Endothelial cell of umbilical vein (primary cell): ENCODE data around the gene CNDP1. TPM values are rescaled to one million over a fixed set of nuclear protein-coding genes. Genes with fewer than 3 reads are reported as not detected.

Experiments
- BruUV-seq: library from RNA; stranded (reverse); fragments of 400-500 nt; replicated peaks from 2 replicates; lab custom pipeline; 2021; lab: Mats Ljungman, UMichigan
- CTCF ChIA-PET: fragments of 300-600, 350-600 bp; sonication (Branson Sonifier 250); formaldehyde crosslinking; loops from one replicate; lab custom pipeline; 2021; ENCODE audit warnings: antibody characterized with exemption, inconsistent platforms; lab: Charles Lee
- POLR2A ChIA-PET: fragments of 300-600, 350-600 bp; sonication (Branson Sonifier 250); formaldehyde crosslinking; loops from one replicate; lab custom pipeline; 2021; ENCODE audit warnings: antibody characterized with exemption, inconsistent platforms; lab: Charles Lee
- DNase-seq: peaks from one replicate; pipeline ENCODE4 v3.0.0-alpha.2; 2011; ENCODE audit warnings: low read depth, low spot score
- FAIRE-seq: peaks from 2 replicates; lab custom pipeline; 2011; peaks lifted over from hg19 to GRCh38; lab: Jason Lieb, UNC
- H2AFZ ChIP-seq: 2 replicates; pipeline ENCODE4 v1.6.0; 2012; ENCODE audit warnings: low read depth, low read length, control low read depth, inconsistent platforms
- H3K27ac ChIP-seq: 2 replicates; pipeline ENCODE4 v1.5.1; 2011; ENCODE audit warnings: low read depth, mild to moderate bottlenecking, control low read depth, low read length, moderate library complexity; ENCODE audit not compliant: insufficient read depth
- H3K27me3 ChIP-seq, 2 experiments: 2 replicates each; pipeline versions ENCODE4 v1.6.0 to v1.6.1; 2011; ENCODE audit warnings: low read length in 2 of 2, mixed read lengths in 1 of 2; ENCODE audit not compliant: control insufficient read depth in 2 of 2, insufficient read depth in 2 of 2
- H3K36me3 ChIP-seq, 2 experiments: 2 replicates in 1 of 2; 3 replicates in 1 of 2; pipeline ENCODE4 v1.5.1; 2011; ENCODE audit warnings: low read length in 2 of 2, mild to moderate bottlenecking in 1 of 2, moderate library complexity in 1 of 2; ENCODE audit not compliant: control insufficient read depth in 2 of 2, insufficient read depth in 2 of 2; ENCODE audit errors: extremely low read depth in 1 of 2
- H3K4me1 ChIP-seq: 3 replicates; pipeline ENCODE4 v1.5.1; 2011; ENCODE audit warnings: mild to moderate bottlenecking, low read length; ENCODE audit not compliant: control insufficient read depth, insufficient read depth; ENCODE audit errors: extremely low read depth
- H3K4me2 ChIP-seq: 2 replicates; pipeline ENCODE4 v1.6.1; 2011; ENCODE audit warnings: low read length, control low read depth, mixed read lengths; ENCODE audit not compliant: insufficient read depth
- H3K4me3 ChIP-seq, 3 experiments: fragments of 200-600 bp in 1 of 3; sonication (generic), shearing (Covaris generic) in 1 of 3; replicated peaks in 1 of 3; 2 replicates each; pipeline ENCODE4 v1.5.1; 2011 to 2016; ENCODE audit warnings: control low read depth in 3 of 3, low read length in 3 of 3, mild to moderate bottlenecking in 2 of 3, inconsistent platforms in 1 of 3, low read depth in 1 of 3, moderate library complexity in 1 of 3; ENCODE audit not compliant: insufficient read depth in 1 of 3
- H3K79me2 ChIP-seq: 2 replicates; pipeline ENCODE4 v1.6.0; 2012; ENCODE audit warnings: low read length, inconsistent platforms; ENCODE audit not compliant: control insufficient read depth, insufficient read depth
- H3K9ac ChIP-seq: replicated peaks from 2 replicates; pipeline ENCODE3; 2011; ENCODE audit warnings: low read length, control low read depth; ENCODE audit not compliant: insufficient read depth; ENCODE audit errors: extremely low read depth
- H3K9me1 ChIP-seq: replicated peaks from 3 replicates; pipeline ENCODE4 v1.6.0; 2011; ENCODE audit warnings: mild to moderate bottlenecking, low read length; ENCODE audit not compliant: control insufficient read depth, insufficient read depth; ENCODE audit errors: extremely low read depth
- H3K9me3 ChIP-seq: replicated peaks from 2 replicates; pipeline ENCODE4 v1.5.1; 2012; ENCODE audit warnings: low read length, inconsistent platforms; ENCODE audit not compliant: control insufficient read depth, insufficient read depth
- H4K20me1 ChIP-seq: replicated peaks from 2 replicates; pipeline ENCODE3; 2011; ENCODE audit warnings: mild to moderate bottlenecking, low read length; ENCODE audit not compliant: control insufficient read depth, insufficient read depth; ENCODE audit errors: extremely low read depth
- CTCF ChIP-seq, 2 donors: IDR thresholded peaks; 1 replicate in 1 of 2; 2 replicates in 1 of 2; pipeline ENCODE4 v1.5.1; 2011; ENCODE audit warnings: low read length in 2 of 2, mild to moderate bottlenecking in 2 of 2, moderate library complexity in 2 of 2, control low read depth in 1 of 2, inconsistent platforms in 1 of 2, low read depth in 1 of 2; ENCODE audit not compliant: insufficient read depth in 1 of 2; ENCODE audit errors: extremely low read depth in 1 of 2
- EZH2 ChIP-seq: IDR thresholded peaks from 2 replicates; pipeline ENCODE4 v1.6.1; 2012; ENCODE audit warnings: borderline replicate concordance, low read depth, mild to moderate bottlenecking, moderate library complexity, low read length, inconsistent platforms; ENCODE audit not compliant: severe bottlenecking
- FOS ChIP-seq: IDR thresholded peaks from 2 replicates; pipeline ENCODE4 v1.6.1; 2011; ENCODE audit warnings: mild to moderate bottlenecking, low read length, moderate library complexity, borderline replicate concordance; ENCODE audit not compliant: insufficient read depth
- GATA2 ChIP-seq: IDR thresholded peaks from 2 replicates; pipeline ENCODE4 v1.7.0; 2011; ENCODE audit warnings: low read depth, mild to moderate bottlenecking, moderate library complexity, mixed read lengths, low read length; ENCODE audit not compliant: insufficient read length, insufficient read depth
- JUN ChIP-seq: IDR thresholded peaks from 2 replicates; pipeline ENCODE4 v1.6.1; 2011; ENCODE audit warnings: borderline replicate concordance, low read depth; ENCODE audit not compliant: insufficient read length, insufficient read depth
- MAX ChIP-seq: IDR thresholded peaks from 2 replicates; pipeline ENCODE4 v1.6.1; 2011; ENCODE audit not compliant: insufficient read depth, insufficient read length
- MYC ChIP-seq: IDR thresholded peaks from one replicate; pipeline ENCODE4 v1.6.1; 2011; ENCODE audit warnings: mild to moderate bottlenecking, low read depth, low read length
- POLR2A ChIP-seq: IDR thresholded peaks from 2 replicates; pipeline ENCODE4 v1.6.1; 2012; ENCODE audit warnings: low read depth, mild to moderate bottlenecking, control low read depth, low read length
- POLR2AphosphoS5 ChIP-seq: IDR thresholded peaks from 2 replicates; pipeline ENCODE4 v1.6.1; 2012; ENCODE audit warnings: low read depth, mild to moderate bottlenecking, control low read depth, low read length, moderate library complexity; ENCODE audit not compliant: insufficient read depth
- dilution Hi-C: fragments of 300-500 bp; cut with MboI; formaldehyde crosslinking; loops from one replicate; pipeline ENCODE4 v1.15.0; 2019; ENCODE audit warnings: low sequenced_read_pairs; ENCODE audit not compliant: extremely low pct_ligation_motif_present
- intact Hi-C: fragments of 100-400 bp; cut with micrococcal nuclease; formaldehyde crosslinking; loops from one replicate; pipeline ENCODE4 v1.10.0; 2022
- polyA plus RNA-seq, 4 experiments: library from polyadenylated mRNA; depleted of rRNA in 3 of 4; stranded (reverse) in 3 of 4; unstranded in 1 of 4; fragments of >200 nt; gene quantifications; 2 replicates each; pipeline versions ENCODE4 v1.2.1 to v1.2.3, GENCODE V29; 2011 to 2012; ENCODE audit warnings: missing spikeins in 1 of 4
- total RNA-seq: library from RNA; stranded (reverse); gene quantifications from 2 replicates; pipeline ENCODE4 v1.2.3, GENCODE V29; 2021

The CNDP1 gene
- total and polyA plus RNA-seq, 2 donors (not counting 3 experiments of a cell fraction or from before 2014, with no cell fraction given) = not detected

GRCh38 chr18:74556126-74556525, 21.8 kb downstream of the CNDP1 start:
- no peak overlapping the region for H3K4me3 ChIP-seq
- no peak overlapping the region for H3K27ac ChIP-seq
- ChIA-PET POLR2A (no interaction called here), CTCF (interaction anchor here (1.0 kb wide), 1 partner anchor 11 kb away, joined by 4 read pairs; no protein-coding TSS in a partner anchor)
- no peak for FAIRE-seq
- intact Hi-C loops = no loop called here
- no peaks in the 10 kb centered on the region for H3K79me2 ChIP-seq
- no peak overlapping the region for H3K9ac ChIP-seq
- no peak for TF ChIP-seq GATA2
- TF ChIP-seq MYC = no peak
- TF ChIP-seq JUN = no peak
- no peak for TF ChIP-seq EZH2
- no peak for TF ChIP-seq FOS
- no peak for TF ChIP-seq MAX
- no peak for TF ChIP-seq POLR2A
- TF ChIP-seq CTCF (IDR thresholded peaks at IDR 0.05; ENCODE audit: extremely low read depth in 1 of 2, insufficient read depth in 1 of 2, low read depth in 1 of 2, low read length in 2 of 2) = no peak
- no peak for TF ChIP-seq POLR2AphosphoS5
- H3K4me2 ChIP-seq = no peak overlapping the region
- dilution Hi-C loops = no loop called here
- H2AFZ ChIP-seq = no peak overlapping the region
- H3K27me3 ChIP-seq = peaks cover 0 to 4% of the 10 kb centered on the region in 2 experiments
- H4K20me1 ChIP-seq = no peaks in the 10 kb centered on the region
- no TSS peak for BruUV-seq
- no peaks in the 10 kb centered on the region for H3K9me3 ChIP-seq
- no peaks in the 10 kb centered on the region for H3K4me1 ChIP-seq
- no peaks in the 10 kb centered on the region for H3K36me3 ChIP-seq
- no peak for DNase-seq
- no peaks in the 10 kb centered on the region for H3K9me1 ChIP-seq
